GM12875 (cell line): Measurements from ENCODE around the gene BANK1.

Experiments
- H3K4me3 ChIP-seq: one replicate; pipeline ENCODE4 v1.5.1; 2011; ENCODE audit warnings: low read depth, low read length, control low read depth
- CTCF ChIP-seq: IDR thresholded peaks from 2 replicates; pipeline ENCODE4 v1.5.1; 2011; ENCODE audit warnings: low read depth, mild to moderate bottlenecking, control low read depth, inconsistent platforms, low read length, moderate library complexity, borderline replicate concordance; ENCODE audit not compliant: insufficient read depth

Gene BANK1

GRCh38 chr4:101938836-101939235 is 148.3 kb downstream of the BANK1 start:
- no peak overlapping the region for H3K4me3 ChIP-seq
- no peak for TF ChIP-seq CTCF

GRCh38 chr4:101941816-101942358 is 151.4 kb downstream of the BANK1 start:
- H3K4me3 ChIP-seq, result no peak overlapping the region
- TF ChIP-seq CTCF, result no peak

- no peak for TF ChIP-seq CTCF
- H3K4me3 ChIP-seq, result no peak overlapping the region
Observed at GRCh38 chr4:101942891-101943290, 152.4 kb downstream of the BANK1 start.

- H3K4me3 ChIP-seq, result no peak overlapping the region
- TF ChIP-seq CTCF, result no peak
Observed at GRCh38 chr4:101944649-101945048, 154.1 kb downstream of the BANK1 start.

- no peak for TF ChIP-seq CTCF
- H3K4me3 ChIP-seq, result no peak overlapping the region
Observed at GRCh38 chr4:101948055-101948454, 157.5 kb downstream of the BANK1 start.

GRCh38 chr4:101948951-101949350 is 158.4 kb downstream of the BANK1 start:
- no peak for TF ChIP-seq CTCF
- H3K4me3 ChIP-seq, result no peak overlapping the region

- H3K4me3 ChIP-seq, result no peak overlapping the region
- no peak for TF ChIP-seq CTCF
Observed at GRCh38 chr4:101950258-101950979, 159.9 kb downstream of the BANK1 start.
